HG03460 (cell line): ENCODE measurements around the gene REEP1.
"Not testable (repeated sequence)": the region's sequence is repeated elsewhere in the genome, so short reads cannot be mapped to it uniquely, and the experiment has no call there.

Source experiments
- ATAC-seq: cut with Tn5 transposase; IDR thresholded peaks from one replicate; pipeline ENCODE4 v1.9.1; 2021; ENCODE audit not compliant: unreplicated experiment

Gene REEP1

GRCh38 chr2:86347401-86347800 lies 10.0 kb upstream of the REEP1 start:
- no peak for ATAC-seq

GRCh38 chr2:86345783-86346370 lies 8.5 kb upstream of the REEP1 start:
- ATAC-seq = not testable (repeated sequence)

- no peak for ATAC-seq
Observed at GRCh38 chr2:86344404-86344803, 7.0 kb upstream of the REEP1 start.

GRCh38 chr2:86342488-86342887 lies 5.1 kb upstream of the REEP1 start:
- ATAC-seq = no peak

GRCh38 chr2:86341470-86341869 lies 4.0 kb upstream of the REEP1 start:
- no peak for ATAC-seq

- no peak for ATAC-seq
Observed at GRCh38 chr2:86338778-86339295, 1.4 kb upstream of the REEP1 start.

- no peak for ATAC-seq
Observed at GRCh38 chr2:86336675-86337243, 667 bp downstream of the REEP1 start.

GRCh38 chr2:86335865-86336674 lies 1.4 kb downstream of the REEP1 start:
- ATAC-seq = no peak

- ATAC-seq = no peak
Observed at GRCh38 chr2:86333378-86333777, 4.0 kb downstream of the REEP1 start.

- ATAC-seq = no peak
Observed at GRCh38 chr2:86332654-86333053, 4.8 kb downstream of the REEP1 start.

GRCh38 chr2:86331384-86331783 lies 6.0 kb downstream of the REEP1 start:
- ATAC-seq = no peak

GRCh38 chr2:86330001-86330400 lies 7.4 kb downstream of the REEP1 start:
- no peak for ATAC-seq

GRCh38 chr2:86323273-86324021 lies 14.0 kb downstream of the REEP1 start:
- no peak for ATAC-seq

- ATAC-seq = no peak
Observed at GRCh38 chr2:86319700-86320580, 17.5 kb downstream of the REEP1 start.

- ATAC-seq = no peak
Observed at GRCh38 chr2:86315084-86315483, 22.3 kb downstream of the REEP1 start.

- ATAC-seq = no peak
Observed at GRCh38 chr2:86314125-86314524, 23.3 kb downstream of the REEP1 start.

- ATAC-seq = no peak
Observed at GRCh38 chr2:86313341-86313740, 24.1 kb downstream of the REEP1 start.

GRCh38 chr2:86311879-86312278 lies 25.5 kb downstream of the REEP1 start:
- no peak for ATAC-seq

GRCh38 chr2:86309966-86310365 lies 27.5 kb downstream of the REEP1 start:
- ATAC-seq = no peak

- ATAC-seq = no peak
Observed at GRCh38 chr2:86308984-86309695, 28.3 kb downstream of the REEP1 start.
